Measurements from ENCODE around the gene ACSS1.

Gene ACSS1

GRCh38 chr20:25048519-25048952 lies 9.4 kb downstream of the ACSS1 start:
- Histone ChIP-seq H3K27me3 (ENCODE audit: control insufficient read depth, insufficient read depth, low read length) (peaks cover 70% of the 10 kb centered on the region), H3K9ac (ENCODE audit: low read depth, low read length) (no peak overlapping the region), H3K4me1 (ENCODE audit: control insufficient read depth, insufficient read depth, low read length) (peaks cover 4% of the 10 kb centered on the region), H3K36me3 (ENCODE audit: insufficient read depth, low read length) (no peaks in the 10 kb centered on the region), H3K4me3 (ENCODE audit: low read length) (no peak overlapping the region), H3K9me3 (replicated peaks; ENCODE audit: low read length) (no peaks in the 10 kb centered on the region), H3K4me2 (ENCODE audit: low read length) (no peak overlapping the region)

GRCh38 chr20:25047766-25048165 lies 10.2 kb downstream of the ACSS1 start:
- no peak overlapping the region for H3K9ac ChIP-seq (ENCODE audit: low read depth, low read length)
- H3K27me3 ChIP-seq (ENCODE audit: control insufficient read depth, insufficient read depth, low read length), result peaks cover 74% of the 10 kb centered on the region
- H3K36me3 ChIP-seq (ENCODE audit: insufficient read depth, low read length), result no peaks in the 10 kb centered on the region
- no peak overlapping the region for H3K4me3 ChIP-seq (ENCODE audit: low read length)
- H3K4me1 ChIP-seq (ENCODE audit: control insufficient read depth, insufficient read depth, low read length), result no peaks in the 10 kb centered on the region
- no peak overlapping the region for H3K4me2 ChIP-seq (ENCODE audit: low read length)
- H3K9me3 ChIP-seq (replicated peaks; ENCODE audit: low read length), result no peaks in the 10 kb centered on the region

- Histone ChIP-seq H3K9me3 (replicated peaks; ENCODE audit: low read length) (no peaks in the 10 kb centered on the region), H3K4me3 (ENCODE audit: low read length) (no peak overlapping the region), H3K36me3 (ENCODE audit: insufficient read depth, low read length) (no peaks in the 10 kb centered on the region), H3K4me1 (ENCODE audit: control insufficient read depth, insufficient read depth, low read length) (no peaks in the 10 kb centered on the region), H3K27me3 (ENCODE audit: control insufficient read depth, insufficient read depth, low read length) (peaks cover 74% of the 10 kb centered on the region), H3K9ac (ENCODE audit: low read depth, low read length) (no peak overlapping the region), H3K4me2 (ENCODE audit: low read length) (no peak overlapping the region)
These were observed 10.9 kb downstream of the ACSS1 start for GRCh38 chr20:25046736-25047666.

GRCh38 chr20:25046181-25046641 lies 11.7 kb downstream of the ACSS1 start:
- H3K9ac ChIP-seq (ENCODE audit: low read depth, low read length), result no peak overlapping the region
- H3K36me3 ChIP-seq (ENCODE audit: insufficient read depth, low read length), result no peaks in the 10 kb centered on the region
- no peaks in the 10 kb centered on the region for H3K4me1 ChIP-seq (ENCODE audit: control insufficient read depth, insufficient read depth, low read length)
- no peak overlapping the region for H3K4me2 ChIP-seq (ENCODE audit: low read length)
- H3K9me3 ChIP-seq (replicated peaks; ENCODE audit: low read length), result no peaks in the 10 kb centered on the region
- H3K4me3 ChIP-seq (ENCODE audit: low read length), result no peak overlapping the region
- H3K27me3 ChIP-seq (ENCODE audit: control insufficient read depth, insufficient read depth, low read length), result peaks cover 75% of the 10 kb centered on the region

GRCh38 chr20:25045343-25045712 lies 12.6 kb downstream of the ACSS1 start:
- no peak overlapping the region for H3K9ac ChIP-seq (ENCODE audit: low read depth, low read length)
- no peaks in the 10 kb centered on the region for H3K9me3 ChIP-seq (replicated peaks; ENCODE audit: low read length)
- peaks cover 2% of the 10 kb centered on the region for H3K4me1 ChIP-seq (ENCODE audit: control insufficient read depth, insufficient read depth, low read length)
- H3K4me2 ChIP-seq (ENCODE audit: low read length), result no peak overlapping the region
- H3K4me3 ChIP-seq (ENCODE audit: low read length), result no peak overlapping the region
- peaks cover 69% of the 10 kb centered on the region for H3K27me3 ChIP-seq (ENCODE audit: control insufficient read depth, insufficient read depth, low read length)
- no peaks in the 10 kb centered on the region for H3K36me3 ChIP-seq (ENCODE audit: insufficient read depth, low read length)

GRCh38 chr20:25044660-25045342 lies 13.1 kb downstream of the ACSS1 start:
- H3K36me3 ChIP-seq (ENCODE audit: insufficient read depth, low read length), result no peaks in the 10 kb centered on the region
- H3K9me3 ChIP-seq (replicated peaks; ENCODE audit: low read length), result no peaks in the 10 kb centered on the region
- H3K4me3 ChIP-seq (ENCODE audit: low read length), result no peak overlapping the region
- no peak overlapping the region for H3K9ac ChIP-seq (ENCODE audit: low read depth, low read length)
- H3K4me2 ChIP-seq (ENCODE audit: low read length), result no peak overlapping the region
- H3K27me3 ChIP-seq (ENCODE audit: control insufficient read depth, insufficient read depth, low read length), result peaks cover 69% of the 10 kb centered on the region
- peaks cover 6% of the 10 kb centered on the region for H3K4me1 ChIP-seq (ENCODE audit: control insufficient read depth, insufficient read depth, low read length)

- no peaks in the 10 kb centered on the region for H3K9me3 ChIP-seq (replicated peaks; ENCODE audit: low read length)
- H3K4me3 ChIP-seq (ENCODE audit: low read length), result no peak overlapping the region
- H3K4me1 ChIP-seq (ENCODE audit: control insufficient read depth, insufficient read depth, low read length), result peaks cover 10% of the 10 kb centered on the region
These were observed 13.7 kb downstream of the ACSS1 start for GRCh38 chr20:25044261-25044560.

GRCh38 chr20:25043499-25044260 lies 14.3 kb downstream of the ACSS1 start:
- Histone ChIP-seq H3K4me2 (ENCODE audit: low read length) (no peak overlapping the region), H3K27me3 (ENCODE audit: control insufficient read depth, insufficient read depth, low read length) (peaks cover 67% of the 10 kb centered on the region), H3K4me3 (ENCODE audit: low read length) (no peak overlapping the region), H3K9me3 (replicated peaks; ENCODE audit: low read length) (no peaks in the 10 kb centered on the region), H3K4me1 (ENCODE audit: control insufficient read depth, insufficient read depth, low read length) (peaks cover 10% of the 10 kb centered on the region), H3K9ac (ENCODE audit: low read depth, low read length) (no peak overlapping the region), H3K36me3 (ENCODE audit: insufficient read depth, low read length) (no peaks in the 10 kb centered on the region)

More at GRCh38 chr20:25044261-25044560, 13.7 kb downstream of the ACSS1 start:
- Histone ChIP-seq H3K9ac (ENCODE audit: low read depth, low read length) (no peak overlapping the region), H3K27me3 (ENCODE audit: control insufficient read depth, insufficient read depth, low read length) (peaks cover 69% of the 10 kb centered on the region), H3K4me2 (ENCODE audit: low read length) (no peak overlapping the region), H3K36me3 (ENCODE audit: insufficient read depth, low read length) (no peaks in the 10 kb centered on the region)

- Histone ChIP-seq H3K9ac (ENCODE audit: low read depth, low read length) (no peak overlapping the region), H3K9me3 (replicated peaks; ENCODE audit: low read length) (no peaks in the 10 kb centered on the region), H3K4me3 (ENCODE audit: low read length) (no peak overlapping the region)
These were observed 15.1 kb downstream of the ACSS1 start for GRCh38 chr20:25042531-25043498.

GRCh38 chr20:25041813-25042530 lies 16.0 kb downstream of the ACSS1 start:
- no peak overlapping the region for H3K4me3 ChIP-seq (ENCODE audit: low read length)
- no peaks in the 10 kb centered on the region for H3K9me3 ChIP-seq (replicated peaks; ENCODE audit: low read length)
- H3K36me3 ChIP-seq (ENCODE audit: insufficient read depth, low read length), result no peaks in the 10 kb centered on the region
- no peak overlapping the region for H3K9ac ChIP-seq (ENCODE audit: low read depth, low read length)
- H3K27me3 ChIP-seq (ENCODE audit: control insufficient read depth, insufficient read depth, low read length), result peaks cover 59% of the 10 kb centered on the region
- H3K4me1 ChIP-seq (ENCODE audit: control insufficient read depth, insufficient read depth, low read length), result peaks cover 10% of the 10 kb centered on the region
- no peak overlapping the region for H3K4me2 ChIP-seq (ENCODE audit: low read length)

More at GRCh38 chr20:25042531-25043498, 15.1 kb downstream of the ACSS1 start:
- H3K36me3 ChIP-seq (ENCODE audit: insufficient read depth, low read length), result no peaks in the 10 kb centered on the region
- no peak overlapping the region for H3K4me2 ChIP-seq (ENCODE audit: low read length)
- H3K27me3 ChIP-seq (ENCODE audit: control insufficient read depth, insufficient read depth, low read length), result peaks cover 60% of the 10 kb centered on the region
- peaks cover 10% of the 10 kb centered on the region for H3K4me1 ChIP-seq (ENCODE audit: control insufficient read depth, insufficient read depth, low read length)

All from skeletal muscle satellite cell (primary cell).